GM19239 (cell line): ENCODE results near the gene TTC23.
"Not testable (repeated sequence)": the region's sequence is repeated elsewhere in the genome, so short reads cannot be mapped to it uniquely, and the experiment has no call there.

Source experiments
- DNase-seq: peaks from one replicate; pipeline ENCODE4 v3.0.0; 2011; ENCODE audit warnings: low spot score; ENCODE audit not compliant: insufficient read length
- FAIRE-seq: peaks from 2 replicates; lab custom pipeline; 2011; peaks lifted over from hg19 to GRCh38; lab: Jason Lieb, UNC

Gene TTC23

GRCh38 chr15:99111641-99112040, 137.7 kb downstream of the TTC23 start:
- not testable (repeated sequence) for FAIRE-seq, DNase-seq

- DNase-seq (no peak), FAIRE-seq (no peak)
Measured at GRCh38 chr15:99110581-99111320, 138.6 kb downstream of the TTC23 start.

- DNase-seq (no peak), FAIRE-seq (no peak)
Measured at GRCh38 chr15:99110093-99110492, 139.3 kb downstream of the TTC23 start.

GRCh38 chr15:99109555-99110021, 139.8 kb downstream of the TTC23 start:
- FAIRE-seq (no peak), DNase-seq (no peak)

- no peak for FAIRE-seq
- no peak for DNase-seq
Measured at GRCh38 chr15:99108993-99109392, 140.4 kb downstream of the TTC23 start.

- no peak for DNase-seq
- no peak for FAIRE-seq
Measured at GRCh38 chr15:99106417-99107220, 142.8 kb downstream of the TTC23 start.

- no peak for FAIRE-seq
- DNase-seq, result peak; percentile 67
Measured at GRCh38 chr15:99105514-99106341, 143.7 kb downstream of the TTC23 start.

GRCh38 chr15:99104788-99105513, 144.4 kb downstream of the TTC23 start, which contains the start of gene SYNM:
TSS of gene SYNM (plus strand) at chr15:99105080. CDS start at chr15:99105200, 120 bp downstream.
- DNase-seq, result peak; percentile 93
- FAIRE-seq, result no peak

GRCh38 chr15:99103279-99103678, 146.1 kb downstream of the TTC23 start:
- FAIRE-seq, result no peak
- DNase-seq, result no peak

GRCh38 chr15:99102332-99103235, 146.8 kb downstream of the TTC23 start:
- DNase-seq (no peak), FAIRE-seq (no peak)

GRCh38 chr15:99101501-99101900, 147.9 kb downstream of the TTC23 start:
- FAIRE-seq (no peak), DNase-seq (no peak)

- FAIRE-seq (peak; percentile 8), DNase-seq (peak; percentile 43)
Measured at GRCh38 chr15:99100245-99101173, 148.9 kb downstream of the TTC23 start.

- FAIRE-seq (no peak), DNase-seq (no peak)
Measured at GRCh38 chr15:99099661-99100060, 149.7 kb downstream of the TTC23 start.

- DNase-seq, result no peak
- no peak for FAIRE-seq
Measured at GRCh38 chr15:99098991-99099390, 150.4 kb downstream of the TTC23 start.

GRCh38 chr15:99098426-99098825, 151.0 kb downstream of the TTC23 start:
- FAIRE-seq (no peak), DNase-seq (no peak)

- DNase-seq (no peak), FAIRE-seq (no peak)
Measured at GRCh38 chr15:99097441-99098410, 151.7 kb downstream of the TTC23 start.
